GM18505 (cell line): ENCODE measurements around the gene GATA6.

ENCODE experiments used
- ATAC-seq: cut with Tn5 transposase; IDR thresholded peaks from one replicate; pipeline ENCODE4 v1.9.1; 2021; ENCODE audit not compliant: unreplicated experiment
- POLR2A ChIP-seq: IDR thresholded peaks from 4 replicates; pipeline ENCODE4 v1.6.1; 2011; ENCODE audit warnings: borderline replicate concordance; ENCODE audit not compliant: insufficient read depth, insufficient read length; ENCODE audit errors: extremely low read depth

The GATA6 gene

GRCh38 chr18:22161090-22161489, 8.3 kb upstream of the GATA6 start:
- TF ChIP-seq POLR2A: no peak
- no peak for ATAC-seq

- TF ChIP-seq POLR2A: no peak
Observed at GRCh38 chr18:22163416-22164161, 5.8 kb upstream of the GATA6 start.

GRCh38 chr18:22164337-22165048, 4.9 kb upstream of the GATA6 start:
- no peak for ATAC-seq
- TF ChIP-seq POLR2A: no peak

More at GRCh38 chr18:22163416-22164161, 5.8 kb upstream of the GATA6 start:
- no peak for ATAC-seq

GRCh38 chr18:22165049-22165602, 4.3 kb upstream of the GATA6 start:
- TF ChIP-seq POLR2A: no peak
- ATAC-seq: no peak

- no peak for TF ChIP-seq POLR2A
- no peak for ATAC-seq
Observed at GRCh38 chr18:22165603-22166068, 3.8 kb upstream of the GATA6 start.

- no peak for TF ChIP-seq POLR2A
- no peak for ATAC-seq
Observed at GRCh38 chr18:22166069-22166950, 3.1 kb upstream of the GATA6 start.

GRCh38 chr18:22167091-22167470, 2.3 kb upstream of the GATA6 start:
- no peak for ATAC-seq
- no peak for TF ChIP-seq POLR2A

GRCh38 chr18:22167471-22168241, 1.7 kb upstream of the GATA6 start:
- no peak for ATAC-seq
- no peak for TF ChIP-seq POLR2A

GRCh38 chr18:22168360-22168921, 948 bp upstream of the GATA6 start:
- ATAC-seq: no peak
- no peak for TF ChIP-seq POLR2A

- TF ChIP-seq POLR2A: no peak
- ATAC-seq: no peak
Observed at GRCh38 chr18:22169889-22170420, 566 bp downstream of the GATA6 start.

- no peak for TF ChIP-seq POLR2A
- no peak for ATAC-seq
Observed at GRCh38 chr18:22170421-22171257, 1.2 kb downstream of the GATA6 start.

- no peak for ATAC-seq
- no peak for TF ChIP-seq POLR2A
Observed at GRCh38 chr18:22171258-22172119, 2.1 kb downstream of the GATA6 start.
